Measurements from ENCODE around the gene BMP2.

- TF ChIP-seq CTCF (conservative IDR thresholded peaks at IDR 0.05; ENCODE audit: low read length), result no peak
- TF ChIP-seq EZH2phosphoT487 (IDR thresholded peaks at IDR 0.05; ENCODE audit: borderline replicate concordance), result no peak
Observed at GRCh38 chr20:6780433-6781190, 13.1 kb downstream of the BMP2 start.

Data from Loucy (cell line).